ENCODE results near the gene ZNF160.
"Not testable (repeated sequence)": the region's sequence is repeated elsewhere in the genome, so short reads cannot be mapped to it uniquely, and the experiment has no call there.

The ZNF160 gene

DNA sequence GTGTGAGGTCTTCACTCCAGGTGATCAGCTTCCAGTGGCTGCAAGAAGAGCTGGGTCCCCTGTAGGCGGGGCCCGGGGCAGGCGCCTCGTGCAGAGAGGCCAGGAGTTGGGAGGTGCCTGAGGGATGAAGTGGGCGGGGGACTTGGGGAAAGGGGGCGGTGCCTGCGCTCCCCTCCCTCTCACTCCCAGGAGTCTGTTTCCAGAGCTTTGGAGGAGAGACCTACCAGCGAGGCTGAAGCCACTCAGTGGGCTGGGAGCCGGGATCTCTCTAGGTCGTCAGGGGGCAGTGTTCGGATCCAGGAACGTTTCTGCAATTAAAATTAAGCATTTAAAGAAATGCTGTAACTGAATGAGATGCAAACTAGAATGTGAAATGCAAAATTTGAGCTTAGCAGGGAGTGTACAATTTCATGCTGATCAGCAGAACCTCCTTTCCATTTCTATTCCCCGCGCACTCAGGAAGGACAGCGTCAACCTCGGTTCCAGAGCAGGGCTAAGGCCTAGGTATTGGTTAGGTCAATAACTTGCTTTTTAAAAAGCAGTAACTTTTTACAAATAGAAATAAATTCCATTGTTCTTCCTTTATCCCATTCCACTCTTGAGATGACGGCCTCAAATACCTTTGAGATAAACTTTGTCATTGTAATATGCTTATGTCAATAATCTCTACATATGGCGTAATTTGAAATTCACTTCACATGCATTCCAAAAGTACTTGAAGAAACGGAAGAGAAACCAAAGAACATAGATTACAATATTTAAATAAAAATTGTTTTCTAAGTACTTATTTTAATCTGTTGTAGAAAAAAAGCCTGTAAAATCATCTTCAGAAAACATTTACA lies 11.6 kb downstream of the ZNF160 start:
- DNase-seq: no peak

DNA sequence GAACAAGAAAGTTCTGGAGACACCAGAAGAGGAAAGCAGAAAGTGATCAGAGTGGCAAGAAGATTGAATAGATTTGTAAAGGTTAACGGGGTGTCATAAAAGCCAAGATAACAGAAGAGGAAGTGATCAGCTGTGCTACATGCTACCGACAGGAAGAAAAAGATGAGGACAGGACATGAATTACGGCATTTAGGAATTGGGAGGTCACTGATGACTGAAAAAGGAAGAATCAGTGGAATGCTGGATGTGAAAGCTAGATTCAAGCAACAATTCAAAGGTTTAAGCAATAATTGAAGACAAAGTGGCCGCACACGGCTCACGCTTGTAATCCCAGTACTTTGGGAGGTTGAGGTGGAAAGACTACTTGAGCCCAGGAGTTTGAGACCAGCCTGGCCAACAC lies 15.1 kb downstream of the ZNF160 start:
- no peak for DNase-seq

DNA sequence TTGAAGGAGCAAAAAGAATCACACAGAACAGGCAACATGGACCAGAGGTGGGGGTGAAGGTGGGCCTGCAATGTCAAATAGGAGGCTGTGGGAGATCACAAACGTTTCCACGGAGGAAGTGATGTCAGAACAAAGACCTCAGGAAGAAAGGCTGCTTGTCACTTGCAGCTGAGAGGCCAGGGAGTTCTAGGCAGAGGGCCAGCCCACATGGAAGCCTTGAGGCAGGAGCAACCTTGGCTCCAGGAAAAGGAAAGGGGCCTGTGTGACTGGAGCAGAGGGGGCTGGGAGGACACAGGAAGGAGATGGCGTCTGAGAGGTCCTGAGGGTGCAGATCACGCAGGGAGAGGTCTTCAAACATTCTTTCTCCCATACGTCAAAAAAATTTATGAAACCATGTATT lies 16.3 kb downstream of the ZNF160 start:
- no peak for DNase-seq

DNA sequence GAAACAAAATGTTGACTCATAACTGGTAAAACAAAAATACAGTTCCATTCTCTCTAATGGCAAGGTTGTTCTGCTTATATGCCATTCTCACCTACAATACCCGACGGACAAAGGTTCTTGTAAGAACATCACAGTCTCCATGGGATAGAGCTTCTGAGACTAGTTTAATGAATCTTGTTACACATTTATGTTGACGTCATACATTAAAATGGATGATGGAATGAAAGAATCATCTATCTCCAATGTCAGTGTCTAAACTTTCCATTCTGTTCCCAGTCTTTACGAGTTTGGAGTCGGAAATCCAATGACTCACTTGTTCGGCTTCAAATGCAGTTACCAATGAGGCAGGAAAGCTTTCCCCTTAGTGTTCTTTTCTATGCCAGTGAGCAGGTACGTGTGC lies 17.7 kb downstream of the ZNF160 start:
- DNase-seq: no peak

DNA sequence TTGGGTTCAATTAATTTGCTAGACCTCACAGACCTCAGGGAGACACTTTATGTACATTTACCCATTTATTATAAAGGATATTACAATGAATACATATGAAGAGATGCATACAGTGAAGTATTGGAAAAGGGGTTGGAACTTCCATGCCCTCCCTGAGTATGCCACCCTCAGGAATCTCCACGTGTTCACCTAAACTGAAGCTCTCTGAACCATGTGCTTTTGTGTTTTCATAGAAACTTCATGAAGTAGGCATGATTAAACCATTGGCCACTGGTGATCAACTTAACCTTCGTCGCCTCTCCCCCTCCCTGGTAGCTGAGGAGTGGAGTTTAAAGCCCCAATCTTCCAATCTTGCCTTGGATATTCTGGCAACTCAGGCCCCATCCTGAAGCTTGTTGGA lies 20.3 kb downstream of the ZNF160 start:
- no peak for DNase-seq

DNA sequence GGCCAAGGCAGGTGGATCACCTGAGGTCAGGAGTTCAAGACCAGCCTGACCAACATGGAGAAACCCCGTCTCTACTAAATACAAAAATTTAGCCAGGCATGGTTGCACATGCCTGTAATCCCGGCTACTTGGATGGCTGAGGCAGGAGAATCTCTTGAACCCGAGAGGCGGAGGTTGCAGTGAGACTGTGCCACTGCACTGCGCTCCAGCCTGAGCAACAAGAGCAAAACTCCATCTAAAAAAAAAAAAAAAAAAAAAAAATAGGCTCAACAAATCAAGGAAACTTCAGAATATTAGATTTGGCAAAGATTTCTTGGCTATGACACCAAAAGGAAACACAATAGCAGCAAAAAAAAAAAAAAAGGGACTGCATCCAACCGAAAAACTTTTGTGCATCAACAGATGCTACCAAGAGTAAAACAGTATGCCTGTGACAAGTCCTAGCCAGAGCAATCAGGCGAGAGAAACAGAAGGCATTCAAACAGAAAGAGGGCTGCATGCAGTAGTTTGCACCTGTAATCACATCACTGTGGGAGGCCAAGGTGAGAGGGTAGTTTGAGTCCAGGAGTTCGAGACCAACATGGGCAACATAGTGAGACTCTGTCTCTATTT lies 23.8 kb downstream of the ZNF160 start:
- no peak for DNase-seq

DNA sequence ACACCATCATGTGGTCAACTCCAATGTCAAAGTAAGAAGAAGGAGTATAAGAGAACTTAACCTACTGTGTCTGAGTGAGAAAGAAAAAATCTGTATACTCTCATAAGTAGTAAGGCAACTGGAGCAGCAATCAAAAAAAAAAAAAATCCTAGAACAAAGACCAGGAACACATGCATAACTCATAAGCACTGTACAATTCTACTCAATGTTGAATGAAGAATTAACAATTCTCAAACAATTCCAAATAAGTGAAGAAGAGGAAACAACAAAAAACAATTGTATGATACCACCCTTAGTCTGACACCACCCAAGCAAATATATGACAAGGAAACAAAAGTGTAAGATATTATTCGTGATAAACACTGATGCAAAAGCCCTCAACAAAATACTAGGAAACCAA lies 24.6 kb downstream of the ZNF160 start:
- DNase-seq: no peak

DNA sequence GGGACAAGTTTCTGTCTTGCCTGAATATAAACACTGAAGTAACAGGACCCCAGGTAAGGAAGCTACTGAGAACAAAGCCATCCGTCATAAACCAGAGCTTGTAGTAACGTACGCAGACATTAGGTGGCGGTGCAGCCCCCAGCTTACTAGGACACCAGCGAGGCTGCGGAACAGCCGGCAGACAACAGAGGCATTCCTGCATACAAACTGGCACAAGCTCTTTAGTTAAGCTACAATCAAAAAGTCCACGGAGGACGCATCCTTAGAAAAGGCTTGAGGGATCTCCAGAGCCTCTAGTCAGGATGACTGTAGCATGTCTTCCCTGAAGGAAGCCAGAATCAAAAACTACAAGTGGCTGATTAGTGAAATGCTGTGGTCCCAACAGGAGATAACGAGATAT lies 26.2 kb downstream of the ZNF160 start:
- DNase-seq: no peak

DNA sequence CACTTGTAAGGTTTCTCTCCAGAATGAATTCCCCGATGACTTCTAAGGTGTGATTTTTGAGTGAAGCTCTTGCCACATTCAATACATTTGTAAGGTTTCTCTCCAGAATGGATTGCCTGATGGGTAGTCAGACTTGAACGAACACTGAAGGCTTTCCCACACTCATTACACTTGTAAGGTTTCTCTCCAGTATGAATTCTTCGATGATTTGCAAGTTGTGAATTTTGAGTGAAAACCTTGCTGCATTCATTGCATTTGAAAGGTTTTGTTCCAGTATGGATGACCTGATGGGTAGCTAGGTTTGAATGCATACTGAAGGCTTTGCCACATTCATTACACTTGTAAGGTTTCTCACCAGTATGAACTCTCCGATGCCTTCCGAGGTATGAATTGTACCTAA lies 34.4 kb downstream of the ZNF160 start:
- no peak for DNase-seq

DNA sequence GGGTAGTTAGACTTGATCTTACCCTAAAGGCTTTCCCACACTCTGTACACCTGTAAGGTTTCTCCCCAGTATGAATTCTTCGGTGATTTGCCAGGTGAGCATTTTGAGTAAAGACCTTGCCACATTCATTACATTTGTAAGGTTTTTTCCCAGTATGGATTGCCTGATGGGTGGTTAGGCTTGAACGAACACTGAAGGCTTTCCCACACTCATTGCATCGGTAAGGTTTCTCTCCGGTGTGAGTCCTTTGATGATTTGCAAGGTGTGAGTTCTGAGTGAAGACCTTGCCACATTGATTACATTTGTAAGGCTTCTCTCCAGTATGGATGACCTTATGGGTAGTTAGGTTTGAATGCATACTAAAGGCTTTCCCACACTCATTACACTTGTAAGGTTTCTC lies 35.0 kb downstream of the ZNF160 start:
- DNase-seq: no peak

DNA sequence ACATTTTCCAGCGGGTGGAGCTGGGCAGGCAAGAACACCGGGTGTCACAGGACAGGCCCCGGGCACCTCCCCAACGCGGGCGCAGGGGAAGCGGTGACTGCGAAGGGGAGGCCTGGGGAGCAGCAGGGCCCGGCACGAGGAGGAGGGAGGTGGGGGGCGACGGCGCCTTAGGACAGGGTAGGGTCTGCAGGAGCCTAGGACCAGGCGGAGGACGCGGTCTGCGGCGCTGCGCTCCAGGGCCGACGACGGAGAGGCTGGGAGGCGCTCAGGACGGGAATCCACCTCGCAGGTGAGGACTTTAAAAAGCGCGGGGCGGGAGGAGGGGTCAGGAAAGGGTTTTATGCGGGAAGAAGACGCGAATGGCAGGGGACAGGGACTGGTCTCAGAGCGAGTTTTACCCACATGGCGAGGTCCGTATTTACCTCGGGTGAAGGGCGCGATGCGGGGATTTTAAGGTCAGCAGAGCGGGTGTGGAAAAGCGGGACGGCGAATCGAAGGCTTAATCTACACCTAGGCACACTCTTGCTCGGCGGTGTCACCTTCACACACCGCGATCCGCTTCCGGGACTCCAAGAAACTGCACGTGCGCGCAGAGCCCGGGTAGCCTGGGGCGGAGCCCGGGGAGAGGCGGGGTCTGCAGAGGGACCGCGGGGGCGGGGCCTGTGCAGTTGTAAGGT lies 45.2 kb downstream of the ZNF160 start:
- DNase-seq: peak; percentile 17

DNA sequence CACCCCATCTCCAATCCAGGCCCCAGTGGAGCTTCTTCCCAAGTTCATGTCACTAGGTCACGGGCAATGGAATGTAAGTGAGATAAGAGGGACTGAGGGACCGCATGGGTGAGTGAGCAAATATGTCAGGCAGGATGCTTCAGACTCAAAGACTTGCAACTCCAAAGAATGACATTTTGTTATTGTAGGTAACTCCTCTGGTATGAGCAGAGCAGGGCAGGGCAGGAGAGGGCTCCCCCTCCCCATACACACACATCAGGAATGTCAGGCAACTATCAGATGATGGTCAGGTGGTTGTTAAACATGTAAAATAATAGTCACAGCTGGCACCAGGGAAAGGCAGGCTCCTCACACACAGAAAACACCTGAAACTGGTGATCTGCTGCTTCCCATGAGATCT lies 48.1 kb downstream of the ZNF160 start:
- DNase-seq: no peak

DNA sequence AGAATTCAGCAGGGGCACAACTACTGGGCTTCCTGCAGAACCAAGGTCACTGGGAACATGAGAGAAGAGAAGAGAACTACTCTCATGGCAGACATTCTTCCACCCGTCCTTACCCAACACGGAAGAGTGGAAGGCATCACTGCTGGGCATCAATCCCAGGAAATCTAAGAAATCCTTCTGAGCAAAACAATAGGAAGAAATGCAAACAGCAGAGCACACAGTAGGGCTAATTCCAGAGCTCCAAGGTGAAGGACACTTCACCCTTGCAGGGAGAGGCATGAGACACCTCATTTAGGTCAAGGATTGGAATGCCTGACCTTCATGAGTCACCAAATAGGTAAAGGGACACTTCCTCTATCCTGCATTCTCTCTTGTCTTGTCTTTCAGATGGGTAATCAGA lies 55.8 kb downstream of the ZNF160 start:
- DNase-seq: no peak

DNA sequence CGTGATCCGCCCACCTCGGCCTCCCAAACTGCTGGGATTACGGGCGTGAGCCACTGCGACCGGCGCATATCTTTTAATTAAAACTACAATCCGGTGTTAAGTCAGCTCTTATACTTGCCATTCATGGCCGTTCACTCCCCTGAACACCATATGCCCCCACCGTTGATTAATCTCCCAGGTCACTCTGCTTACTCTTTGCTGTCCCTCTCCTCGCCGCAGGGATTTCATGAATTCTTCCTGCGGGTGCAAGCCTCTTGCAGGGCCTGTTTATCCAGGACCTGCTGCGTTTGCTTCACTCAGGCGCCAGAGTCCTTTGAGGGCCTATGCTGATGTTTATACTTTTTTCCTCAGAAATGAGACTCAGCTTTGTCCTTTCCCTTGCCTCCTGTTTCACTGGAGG lies 57.7 kb downstream of the ZNF160 start:
- DNase-seq: no peak

DNA sequence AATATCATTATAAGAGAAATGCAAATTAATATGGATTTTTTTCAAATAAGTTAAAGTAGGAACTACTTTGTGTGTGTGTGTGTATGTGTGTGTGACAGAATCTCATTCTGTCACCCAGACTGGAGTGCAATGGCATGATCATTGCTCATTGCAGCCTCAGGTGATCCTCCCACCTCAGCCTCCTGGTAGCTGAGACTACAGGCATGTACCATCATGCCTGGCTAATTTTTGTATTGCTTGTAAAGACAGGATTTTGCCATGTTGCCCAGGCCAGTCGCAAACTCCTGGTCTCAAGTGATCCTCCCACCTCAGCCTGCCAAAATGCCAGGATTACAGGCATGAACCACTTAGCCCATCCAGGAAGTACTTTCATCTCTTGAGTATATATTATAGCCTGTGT lies 61.9 kb downstream of the ZNF160 start:
- DNase-seq: no peak

DNA sequence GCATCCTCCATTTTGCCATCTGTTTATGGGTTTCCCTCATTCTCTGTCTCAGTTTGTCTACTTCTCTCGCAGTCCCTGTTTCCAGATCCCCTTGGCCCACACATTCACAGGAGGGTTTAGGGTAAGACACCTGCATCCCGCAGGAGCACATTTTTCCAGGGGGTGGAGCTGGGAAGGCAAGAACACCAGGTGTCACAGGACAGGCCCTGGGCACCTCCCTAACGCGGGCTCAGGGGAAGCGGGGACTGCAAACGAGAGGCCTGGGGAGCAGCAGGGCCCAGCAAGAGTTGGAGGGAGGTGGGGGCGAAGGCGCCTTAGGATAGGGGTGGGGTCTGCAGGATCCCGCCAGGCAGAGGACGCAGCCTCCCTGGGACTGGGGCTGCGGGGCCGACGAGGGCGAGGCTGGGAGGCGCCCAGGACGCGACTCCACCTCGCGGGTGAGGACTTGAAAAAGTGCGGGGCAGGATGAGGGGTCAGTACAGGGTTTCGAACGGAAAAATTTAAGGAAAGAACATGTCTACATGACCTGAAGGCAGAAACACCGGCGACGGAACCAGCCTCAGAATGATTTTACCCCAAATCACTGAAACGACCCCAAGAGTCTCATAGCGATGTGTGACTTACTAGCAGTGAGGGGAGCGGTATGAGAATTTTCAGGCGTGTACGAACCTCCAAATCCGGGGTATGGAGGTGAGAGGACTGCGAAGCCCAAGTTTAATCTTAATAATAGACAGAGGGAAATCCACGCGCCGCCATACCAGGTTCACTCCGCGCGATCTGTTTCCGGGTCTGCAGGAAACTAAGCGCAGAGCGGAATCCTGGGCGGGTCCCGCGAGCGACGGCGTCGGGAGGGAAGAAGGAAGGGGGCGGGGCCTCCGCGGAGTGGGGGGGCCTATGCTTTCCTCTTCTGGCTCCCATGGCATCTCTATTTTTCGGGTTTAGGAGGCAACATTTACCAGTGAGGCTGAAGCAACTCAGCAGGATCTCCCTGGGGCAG lies 65.8 kb downstream of the ZNF160 start:
- peak; percentile 10 for DNase-seq

DNA sequence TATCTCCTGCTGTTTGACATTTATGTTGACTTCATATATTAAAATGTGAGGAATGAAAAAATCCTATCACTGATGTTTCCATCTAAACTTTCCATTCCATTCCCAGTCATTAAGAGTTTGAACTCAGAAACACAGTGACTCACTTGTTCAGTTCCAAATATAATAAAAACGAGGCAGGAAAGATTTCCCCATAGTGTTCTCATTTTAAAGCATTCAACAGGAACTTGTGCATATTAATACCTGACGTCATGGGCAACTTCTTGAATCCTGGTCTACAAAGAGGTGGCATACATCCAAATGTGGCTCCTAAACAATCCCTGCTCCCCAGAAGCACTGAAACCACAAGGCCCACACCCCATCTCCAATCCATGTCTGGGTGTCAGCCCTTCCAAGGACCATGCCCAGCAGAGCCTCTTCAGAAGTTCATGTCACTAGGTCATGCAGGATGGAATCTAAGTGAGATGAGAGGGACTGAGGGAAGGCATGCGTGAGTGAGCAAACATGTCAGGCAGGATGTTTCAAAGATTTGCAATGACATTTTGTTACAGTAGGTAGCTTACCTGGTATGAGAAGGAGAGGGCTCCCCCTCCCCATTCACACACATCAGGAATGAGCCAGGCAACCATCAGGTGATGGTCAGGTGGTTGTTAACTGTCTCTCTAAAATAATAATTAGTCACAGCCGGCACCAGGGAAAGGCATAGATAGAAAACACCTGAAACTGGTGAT lies 68.1 kb downstream of the ZNF160 start:
- no peak for DNase-seq

DNA sequence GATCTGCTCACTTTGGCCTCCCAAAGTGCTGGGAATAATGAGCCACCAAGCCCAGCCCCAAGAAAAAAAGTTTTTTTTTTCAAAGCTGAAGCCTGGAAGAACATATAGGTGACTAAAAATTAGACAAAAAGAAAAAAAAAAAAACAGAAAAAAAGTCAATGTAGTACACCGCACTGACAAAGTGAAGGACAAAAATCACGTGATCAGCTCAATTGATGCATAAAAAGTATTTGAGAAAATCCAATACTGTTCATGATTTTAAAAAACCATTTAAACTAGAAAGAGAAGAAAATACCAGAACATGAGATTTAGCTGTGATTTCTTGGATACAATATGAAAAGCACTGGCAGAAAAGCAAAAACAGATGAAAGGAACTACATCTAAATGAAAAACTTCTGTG lies 69.2 kb downstream of the ZNF160 start:
- no peak for DNase-seq

DNA sequence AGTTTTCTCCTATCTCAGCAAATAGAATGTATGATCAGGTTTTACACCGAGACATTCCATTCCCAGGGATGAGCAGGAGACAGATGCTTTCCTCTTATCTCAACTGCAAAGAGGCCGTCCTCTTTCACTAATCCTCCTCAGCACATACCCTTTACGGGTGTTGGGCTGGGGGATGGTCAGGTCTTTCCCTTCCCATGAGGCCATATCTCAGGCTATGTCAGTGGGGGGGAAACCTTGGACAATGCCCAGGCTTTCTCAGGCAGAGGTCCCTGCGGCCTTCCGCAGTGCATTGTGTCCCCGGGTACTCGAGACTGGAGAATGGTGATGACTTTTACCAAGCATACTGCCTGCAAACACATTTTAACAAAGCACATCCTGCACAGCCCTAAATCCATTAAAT lies 74.9 kb downstream of the ZNF160 start:
- not testable (repeated sequence) for DNase-seq

DNA sequence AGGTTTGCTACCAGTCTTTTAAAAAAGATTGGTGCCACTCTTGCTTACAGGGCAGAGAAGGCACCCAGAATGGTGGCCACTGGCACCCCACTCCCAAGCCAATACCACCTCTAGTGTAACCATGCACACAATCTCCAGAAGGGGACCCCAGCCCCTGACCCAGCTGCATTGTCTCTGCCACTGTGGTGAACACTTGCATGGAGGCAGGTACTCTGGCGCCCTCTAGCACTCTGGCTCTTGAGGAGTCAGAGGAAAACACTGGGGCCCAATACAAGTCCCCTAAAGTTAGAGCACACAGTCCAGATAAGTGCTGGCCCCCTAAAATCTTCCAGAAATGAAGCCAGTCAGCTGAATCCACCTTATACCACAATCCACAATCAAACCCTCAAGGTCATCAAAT lies 83.5 kb downstream of the ZNF160 start:
- peak; percentile 5 for DNase-seq
